Measurements from ENCODE around the gene LLGL2.
"Not testable (repeated sequence)": the region's sequence is repeated elsewhere in the genome, so short reads cannot be mapped to it uniquely, and the experiment has no call there.

- not testable (repeated sequence) for TF ChIP-seq ZNF384 (IDR thresholded peaks at IDR 0.05); BHLHE40 (IDR thresholded peaks at IDR 0.05; ENCODE audit: borderline replicate concordance); NFRKB (IDR thresholded peaks at IDR 0.05); TARDBP (IDR thresholded peaks at IDR 0.05); FOXK2 (IDR thresholded peaks at IDR 0.05); FOXA1 (IDR thresholded peaks at IDR 0.05); SP1 (IDR thresholded peaks at IDR 0.05); PKNOX1 (IDR thresholded peaks at IDR 0.05); ELF4 (IDR thresholded peaks at IDR 0.05); FOXM1 (IDR thresholded peaks at IDR 0.05; ENCODE audit: borderline replicate concordance); L3MBTL2 (conservative IDR thresholded peaks at IDR 0.05); SUZ12 (IDR thresholded peaks at IDR 0.05)
Observed at GRCh38 chr17:75477490-75477862, 48.0 kb upstream of the LLGL2 start.

All from HEK293T (cell line).